Calu3 (cell line): ENCODE data around the gene BBLN. TPM values are rescaled to one million over a fixed set of nuclear protein-coding genes. Genes with fewer than 3 reads are reported as not detected.

ENCODE experiments used
- BruUV-seq: library from RNA; stranded (reverse); fragments of 400-500 nt; replicated peaks from 2 replicates; lab custom pipeline; 2021; lab: Mats Ljungman, UMichigan
- CTCF ChIA-PET: fragments of 300-600 bp; sonication (Branson Sonifier 250); formaldehyde crosslinking; loops from one replicate; lab custom pipeline; 2022; ENCODE audit warnings: antibody characterized with exemption; lab: Charles Lee
- DNase-seq: peaks from one replicate; pipeline ENCODE4 v3.0.0; 2022
- H3K27ac Mint-ChIP-seq: one replicate; pipeline ENCODE4 v1.8.0; 2022; ENCODE audit warnings: mixed read lengths; ENCODE audit not compliant: unreplicated experiment
- H3K27me3 Mint-ChIP-seq: one replicate; pipeline ENCODE4 v1.8.0; 2022; ENCODE audit warnings: mixed read lengths; ENCODE audit not compliant: unreplicated experiment
- H3K36me3 Mint-ChIP-seq: one replicate; pipeline ENCODE4 v1.8.0; 2022; ENCODE audit warnings: mild to moderate bottlenecking, moderate library complexity, mixed read lengths; ENCODE audit not compliant: insufficient read depth, unreplicated experiment
- H3K4me1 Mint-ChIP-seq: one replicate; pipeline ENCODE4 v1.8.0; 2022; ENCODE audit warnings: mild to moderate bottlenecking, low read depth, mixed read lengths; ENCODE audit not compliant: unreplicated experiment
- H3K4me3 Mint-ChIP-seq: one replicate; pipeline ENCODE4 v1.8.0; 2022; ENCODE audit warnings: mild to moderate bottlenecking, low read depth, moderate library complexity, mixed read lengths; ENCODE audit not compliant: unreplicated experiment
- H3K9me3 Mint-ChIP-seq: one replicate; pipeline ENCODE4 v1.8.0; 2022; ENCODE audit warnings: low read depth, mixed read lengths; ENCODE audit not compliant: unreplicated experiment
- intact Hi-C: fragments of 100-400 bp; cut with micrococcal nuclease; formaldehyde crosslinking; loops from one replicate; pipeline ENCODE4 v1.10.0; 2022; ENCODE audit not compliant: unreplicated experiment
- total RNA-seq: library from RNA; stranded (reverse); gene quantifications from 2 replicates; pipeline ENCODE4 v1.2.3, GENCODE V29; 2022
- TF ChIP-seq, protein P1 (sequence below): fragments of 200-600 bp; IDR thresholded peaks from one replicate; pipeline ENCODE4 v1.8.0; 2022; ENCODE audit warnings: antibody characterized with exemption; ENCODE audit not compliant: unreplicated experiment

Gene BBLN
- total RNA-seq, 1 experiment from 2014 or later, result 82.3 TPM

DNA sequence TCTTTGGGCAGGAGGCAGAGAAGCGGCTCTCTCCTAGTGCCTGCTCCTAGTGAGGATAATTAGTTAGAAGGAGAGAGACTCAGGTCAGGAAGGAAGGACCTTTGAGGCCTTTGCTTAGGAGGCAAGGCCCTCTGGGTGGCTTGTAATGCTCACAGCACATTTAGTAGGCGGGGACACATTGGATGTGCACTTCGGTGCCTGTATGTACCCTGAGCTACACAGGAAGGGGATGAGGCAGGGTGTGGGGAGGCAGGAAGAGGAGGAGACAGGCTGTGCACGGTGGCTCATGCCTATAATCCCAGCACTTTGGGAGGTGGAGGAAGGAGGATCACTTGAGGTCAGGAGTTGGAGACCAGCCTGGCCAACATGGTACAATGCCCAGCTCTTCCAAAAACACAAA, 18.0 kb upstream of the BBLN start:
- intact Hi-C loops, result no loop called here
- no TSS peak for BruUV-seq
- no peaks in the 10 kb centered on the region for H3K27me3 Mint-ChIP-seq
- peak overlapping the region; percentile 27 for H3K27ac Mint-ChIP-seq
- CTCF ChIA-PET, result no interaction called here
- H3K9me3 Mint-ChIP-seq, result no peaks in the 10 kb centered on the region
- no peak overlapping the region for H3K4me3 Mint-ChIP-seq
- peaks cover 37% of the 10 kb centered on the region for H3K4me1 Mint-ChIP-seq
- TF ChIP-seq, protein P1, sequence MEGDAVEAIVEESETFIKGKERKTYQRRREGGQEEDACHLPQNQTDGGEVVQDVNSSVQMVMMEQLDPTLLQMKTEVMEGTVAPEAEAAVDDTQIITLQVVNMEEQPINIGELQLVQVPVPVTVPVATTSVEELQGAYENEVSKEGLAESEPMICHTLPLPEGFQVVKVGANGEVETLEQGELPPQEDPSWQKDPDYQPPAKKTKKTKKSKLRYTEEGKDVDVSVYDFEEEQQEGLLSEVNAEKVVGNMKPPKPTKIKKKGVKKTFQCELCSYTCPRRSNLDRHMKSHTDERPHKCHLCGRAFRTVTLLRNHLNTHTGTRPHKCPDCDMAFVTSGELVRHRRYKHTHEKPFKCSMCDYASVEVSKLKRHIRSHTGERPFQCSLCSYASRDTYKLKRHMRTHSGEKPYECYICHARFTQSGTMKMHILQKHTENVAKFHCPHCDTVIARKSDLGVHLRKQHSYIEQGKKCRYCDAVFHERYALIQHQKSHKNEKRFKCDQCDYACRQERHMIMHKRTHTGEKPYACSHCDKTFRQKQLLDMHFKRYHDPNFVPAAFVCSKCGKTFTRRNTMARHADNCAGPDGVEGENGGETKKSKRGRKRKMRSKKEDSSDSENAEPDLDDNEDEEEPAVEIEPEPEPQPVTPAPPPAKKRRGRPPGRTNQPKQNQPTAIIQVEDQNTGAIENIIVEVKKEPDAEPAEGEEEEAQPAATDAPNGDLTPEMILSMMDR, result no peak
- H3K36me3 Mint-ChIP-seq, result peaks cover 28% of the 10 kb centered on the region
- no peak for DNase-seq

DNA sequence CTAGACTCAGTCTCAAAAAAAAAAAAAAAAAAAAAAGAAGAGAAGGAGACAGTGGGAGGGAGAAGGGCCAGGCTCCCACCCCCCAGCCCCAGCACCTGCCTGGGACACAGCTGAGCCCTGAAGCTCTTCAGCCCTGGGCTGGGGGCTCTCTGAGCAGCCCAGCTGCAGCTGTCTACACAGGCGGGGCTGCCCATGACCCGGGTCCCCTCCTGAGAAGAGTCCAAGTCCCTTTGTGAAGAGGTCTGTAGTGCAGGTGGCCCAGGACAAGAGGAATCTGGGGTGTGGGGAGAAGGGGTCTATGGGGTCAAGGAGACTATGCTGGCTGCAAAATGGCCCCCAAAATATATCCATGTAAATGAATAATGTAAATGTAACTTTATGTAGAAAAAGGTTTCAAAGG, 17.5 kb upstream of the BBLN start:
- intact Hi-C loops, result no loop called here
- TF ChIP-seq, protein P1, result no peak
- H3K9me3 Mint-ChIP-seq, result no peaks in the 10 kb centered on the region
- no peak overlapping the region for H3K4me3 Mint-ChIP-seq
- no TSS peak for BruUV-seq
- H3K36me3 Mint-ChIP-seq, result peaks cover 23% of the 10 kb centered on the region
- peak overlapping the region; percentile 27 for H3K27ac Mint-ChIP-seq
- peaks cover 33% of the 10 kb centered on the region for H3K4me1 Mint-ChIP-seq
- no peak for DNase-seq
- H3K27me3 Mint-ChIP-seq, result no peaks in the 10 kb centered on the region
- CTCF ChIA-PET, result no interaction called here

DNA sequence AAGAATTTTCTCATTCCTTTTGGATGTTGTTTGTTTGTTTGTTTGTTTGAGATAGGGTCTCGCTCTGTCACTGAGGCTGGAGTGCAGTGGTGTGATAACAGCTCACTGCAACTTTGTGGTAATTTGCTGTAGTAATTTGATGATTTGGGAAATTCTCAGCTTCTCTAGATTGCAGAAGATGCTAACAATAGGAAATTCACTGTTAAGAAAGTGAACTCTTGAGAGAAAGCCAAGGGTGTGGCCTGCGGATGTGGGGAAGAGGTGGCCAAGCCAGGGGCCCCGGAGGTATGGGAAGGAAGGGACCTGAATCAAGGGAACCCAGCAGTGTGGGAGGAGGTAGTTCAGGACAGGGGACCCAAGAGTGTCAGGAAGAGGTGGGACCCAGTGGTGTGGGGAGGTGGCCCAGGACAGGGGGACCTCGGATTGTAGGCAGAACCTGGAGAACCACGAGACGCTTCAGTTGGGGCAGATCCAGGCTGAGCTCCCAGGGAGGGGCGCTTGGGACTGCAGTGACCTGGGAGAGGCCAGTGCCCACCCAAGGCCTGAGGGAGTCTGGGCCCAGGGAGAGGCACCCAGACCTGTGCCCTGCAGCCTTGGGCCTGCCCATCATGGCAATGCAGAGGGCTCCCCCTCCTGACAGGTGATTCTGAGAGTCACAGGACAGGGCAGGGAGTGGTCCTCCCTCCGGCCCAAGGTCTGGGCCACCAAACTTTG, 16.4 kb upstream of the BBLN start:
- CTCF ChIA-PET, result no interaction called here
- Mint-ChIP-seq H3K4me1 (peaks cover 28% of the 10 kb centered on the region), H3K4me3 (peak overlapping the region; percentile 17), H3K27me3 (no peaks in the 10 kb centered on the region), H3K27ac (peak overlapping the region; percentile 95), H3K9me3 (no peaks in the 10 kb centered on the region), H3K36me3 (peaks cover 21% of the 10 kb centered on the region)
- TF ChIP-seq, protein P1, result no peak
- intact Hi-C loops, result no loop called here
- peak; percentile 66 for DNase-seq
- BruUV-seq, result no TSS peak

DNA sequence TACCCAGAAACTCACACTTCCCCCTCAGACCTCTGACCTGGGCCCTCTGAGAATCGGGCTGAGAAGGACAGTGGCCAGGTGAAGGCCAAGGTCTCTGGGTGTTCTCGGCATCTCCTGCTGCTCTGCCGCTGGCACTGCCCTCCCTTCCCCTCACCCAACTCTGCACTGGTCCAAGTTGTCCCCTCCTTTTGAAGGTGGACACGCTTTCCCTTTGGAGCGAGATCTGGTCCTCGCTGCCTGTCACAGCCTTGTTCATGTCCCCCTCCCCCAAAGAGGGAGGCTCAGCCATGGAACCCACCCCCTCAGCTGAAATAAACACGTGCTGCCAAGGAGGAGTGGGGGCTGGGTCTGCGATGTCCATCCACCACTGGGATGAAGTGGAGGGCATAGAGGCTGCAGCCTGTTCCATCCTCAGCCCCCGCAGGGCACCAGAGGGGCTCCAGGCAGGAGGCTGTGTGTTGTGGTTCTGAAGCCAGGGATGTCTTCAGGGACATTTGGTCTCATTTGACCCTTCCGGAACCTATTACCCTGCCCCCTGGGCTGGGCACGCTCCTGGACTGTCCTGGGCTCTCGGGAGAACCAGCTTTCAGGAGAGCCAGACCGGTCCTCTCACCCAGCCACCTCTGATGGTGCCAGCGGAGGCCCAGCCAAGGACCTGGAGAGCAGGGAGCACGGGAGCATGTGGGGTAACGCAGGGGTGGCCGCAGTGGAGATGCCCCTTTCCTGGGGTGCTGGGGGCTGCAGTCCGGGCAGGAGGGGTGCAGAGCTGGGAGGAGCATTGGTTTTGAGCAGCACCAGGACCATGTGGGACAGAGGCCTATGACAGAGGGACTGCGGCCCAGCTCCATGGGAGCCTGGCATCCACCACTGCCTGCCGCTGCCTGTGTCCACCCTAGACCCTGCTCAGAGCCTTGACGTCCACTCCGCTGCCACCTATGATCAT, 15.6 kb upstream of the BBLN start:
- CTCF ChIA-PET, result no interaction called here
- H3K4me3 Mint-ChIP-seq, result no peak overlapping the region

More for the DNA sequence above, 15.6 kb upstream of the BBLN start:
- peaks cover 29% of the 10 kb centered on the region for H3K36me3 Mint-ChIP-seq
- H3K4me1 Mint-ChIP-seq, result peaks cover 35% of the 10 kb centered on the region
- BruUV-seq, result no TSS peak
- intact Hi-C loops, result no loop called here
- DNase-seq, result no peak
- H3K27me3 Mint-ChIP-seq, result no peaks in the 10 kb centered on the region
- peak overlapping the region; percentile 95 for H3K27ac Mint-ChIP-seq
- H3K9me3 Mint-ChIP-seq, result no peaks in the 10 kb centered on the region
- TF ChIP-seq, protein P1, result no peak
